Measurements from ENCODE around the gene VSIR.

GRCh38 chr10:71770255-71770654, 3.1 kb downstream of the VSIR start:
- no peak for TF ChIP-seq CTCF (IDR thresholded peaks at IDR 0.05)
- TF ChIP-seq POLR2A (IDR thresholded peaks at IDR 0.05): no peak
